ENCODE results near the gene TMEM88.
"Not testable (repeated sequence)": the region's sequence is repeated elsewhere in the genome, so short reads cannot be mapped to it uniquely, and the experiment has no call there.

The TMEM88 gene

GRCh38 chr17:7854851-7855659 is at the start of gene TMEM88:
Gene TMEM88 (plus strand): TSS chr17:7855066. CDS start chr17:7855075, 9 bp downstream.
- DNase-seq (ENCODE audit: low read depth in 1 of 2, low spot score in 1 of 2) = no peak

GRCh38 chr17:7806587-7806986 is 48.3 kb upstream of the TMEM88 start:
- DNase-seq (ENCODE audit: low read depth in 1 of 2, low spot score in 1 of 2) = no peak

GRCh38 chr17:7807206-7807605 is 47.7 kb upstream of the TMEM88 start:
- no peak for DNase-seq (ENCODE audit: low read depth in 1 of 2, low spot score in 1 of 2)

GRCh38 chr17:7809086-7809790 is 45.6 kb upstream of the TMEM88 start:
- DNase-seq (ENCODE audit: low read depth in 1 of 2, low spot score in 1 of 2) = no peak

GRCh38 chr17:7809791-7810343 is 45.0 kb upstream of the TMEM88 start:
- not testable (repeated sequence) for DNase-seq (ENCODE audit: low read depth in 1 of 2, low spot score in 1 of 2)

- DNase-seq (ENCODE audit: low read depth in 1 of 2, low spot score in 1 of 2) = no peak
These were observed 43.6 kb upstream of the TMEM88 start for GRCh38 chr17:7811251-7811650.

GRCh38 chr17:7814969-7815368 is 39.9 kb upstream of the TMEM88 start:
- DNase-seq (ENCODE audit: low read depth in 1 of 2, low spot score in 1 of 2) = no peak

GRCh38 chr17:7816926-7817642 is 37.8 kb upstream of the TMEM88 start:
- DNase-seq (ENCODE audit: low read depth in 1 of 2, low spot score in 1 of 2) = no peak

- no peak for DNase-seq (ENCODE audit: low read depth in 1 of 2, low spot score in 1 of 2)
These were observed 37.3 kb upstream of the TMEM88 start for GRCh38 chr17:7817643-7817964.

GRCh38 chr17:7818026-7818425 is 36.8 kb upstream of the TMEM88 start:
- DNase-seq (ENCODE audit: low read depth in 1 of 2, low spot score in 1 of 2) = no peak

GRCh38 chr17:7818746-7819645 is 35.9 kb upstream of the TMEM88 start:
- no peak for DNase-seq (ENCODE audit: low read depth in 1 of 2, low spot score in 1 of 2)

- DNase-seq (ENCODE audit: low read depth in 1 of 2, low spot score in 1 of 2) = no peak
These were observed 34.6 kb upstream of the TMEM88 start for GRCh38 chr17:7820231-7820630.

GRCh38 chr17:7822126-7822525 is 32.7 kb upstream of the TMEM88 start:
- no peak for DNase-seq (ENCODE audit: low read depth in 1 of 2, low spot score in 1 of 2)

GRCh38 chr17:7823581-7824001 is 31.3 kb upstream of the TMEM88 start:
- DNase-seq (ENCODE audit: low read depth in 1 of 2, low spot score in 1 of 2) = no peak

GRCh38 chr17:7824021-7824924 is 30.6 kb upstream of the TMEM88 start:
- DNase-seq (ENCODE audit: low read depth in 1 of 2, low spot score in 1 of 2) = no peak

GRCh38 chr17:7825206-7825990 is 29.5 kb upstream of the TMEM88 start:
- DNase-seq (ENCODE audit: low read depth in 1 of 2, low spot score in 1 of 2) = no peak

GRCh38 chr17:7830616-7831015 is 24.2 kb upstream of the TMEM88 start:
- DNase-seq (ENCODE audit: low read depth in 1 of 2, low spot score in 1 of 2) = no peak

- DNase-seq (ENCODE audit: low read depth in 1 of 2, low spot score in 1 of 2) = no peak
These were observed 23.6 kb upstream of the TMEM88 start for GRCh38 chr17:7831233-7831632.

- no peak for DNase-seq (ENCODE audit: low read depth in 1 of 2, low spot score in 1 of 2)
These were observed 22.4 kb upstream of the TMEM88 start for GRCh38 chr17:7832431-7832830.

All from activated CD4-positive, alpha-beta T cell treated with anti-CD3 and anti-CD28 coated beads, Interleukin-2, amount 50 U/mL, for 24 hours (primary cell).